H1 (cell line): Measurements from ENCODE around the gene HS2ST1.

ENCODE experiments used
- BRCA1 ChIP-seq: IDR thresholded peaks from 2 replicates; pipeline ENCODE4 v1.6.1; 2012; ENCODE audit warnings: low read depth, low read length, improper control_type of control experiment
- CTCF ChIP-seq, 3 experiments: IDR thresholded peaks; 1 replicate in 2 of 3; 2 replicates in 1 of 3; pipeline versions ENCODE4 v1.5.1 to v1.6.1; 2011; ENCODE audit warnings: low read length in 3 of 3, mild to moderate bottlenecking in 3 of 3, inconsistent platforms in 2 of 3, low read depth in 1 of 3, moderate library complexity in 1 of 3; ENCODE audit not compliant: insufficient read depth in 1 of 3; ENCODE audit errors: control extremely low read depth in 1 of 3
- EP300 ChIP-seq, 2 experiments: IDR thresholded peaks; 1 replicate in 1 of 2; 2 replicates in 1 of 2; pipeline ENCODE4 v1.6.1; 2011 to 2012; ENCODE audit warnings: low read depth in 2 of 2, low read length in 2 of 2, mild to moderate bottlenecking in 2 of 2, borderline replicate concordance in 1 of 2, inconsistent platforms in 1 of 2, moderate library complexity in 1 of 2
- EZH2 ChIP-seq: fragments of 200-600 bp; sonication (generic); IDR thresholded peaks from 2 replicates; pipeline ENCODE4 v1.7.1; 2012; ENCODE audit warnings: low read depth, mild to moderate bottlenecking, moderate library complexity, low read length, inconsistent platforms; ENCODE audit not compliant: severe bottlenecking
- NRF1 ChIP-seq: IDR thresholded peaks from 2 replicates; pipeline ENCODE4 v1.6.1; 2011; ENCODE audit warnings: mild to moderate bottlenecking, low read depth, low read length, improper control_type of control experiment
- POLR2A ChIP-seq, 2 experiments: IDR thresholded peaks; 1 replicate in 1 of 2; 2 replicates in 1 of 2; pipeline ENCODE4 v1.6.1; 2011; ENCODE audit warnings: low read depth in 2 of 2, low read length in 2 of 2, mild to moderate bottlenecking in 2 of 2; ENCODE audit errors: control extremely low read depth in 1 of 2
- SP1 ChIP-seq: IDR thresholded peaks from 2 replicates; pipeline ENCODE4 v1.6.1; 2011; ENCODE audit warnings: low read depth, low read length
- TAF1 ChIP-seq: IDR thresholded peaks from 2 replicates; pipeline ENCODE4 v1.6.1; 2011; ENCODE audit warnings: mild to moderate bottlenecking, low read depth, low read length

GRCh38 chr1:86938450-86938849 is 24.0 kb downstream of the HS2ST1 start:
- no peak for TF ChIP-seq CTCF (IDR thresholded peaks at IDR 0.05; ENCODE audit: control extremely low read depth in 1 of 3, insufficient read depth in 1 of 3, low read depth in 1 of 3, low read length in 3 of 3)
- no peak for TF ChIP-seq EZH2
- TF ChIP-seq BRCA1: no peak
- no peak for TF ChIP-seq POLR2A (IDR thresholded peaks at IDR 0.05; ENCODE audit: control extremely low read depth in 1 of 2, low read depth in 2 of 2, low read length in 2 of 2)
- TF ChIP-seq EP300 (IDR thresholded peaks at IDR 0.05; ENCODE audit: borderline replicate concordance in 1 of 2, low read depth in 2 of 2, low read length in 2 of 2): no peak
- TF ChIP-seq SP1: no peak
- no peak for TF ChIP-seq TAF1
- TF ChIP-seq NRF1: no peak
